IMR-90 (cell line): ENCODE data around the gene IP6K2. TPM values are rescaled to one million over a fixed set of nuclear protein-coding genes. Genes with fewer than 3 reads are reported as not detected.
A peak's percentile ranks its signal among the peaks of the same experiment; 100 is the strongest.

Experiments
- ATAC-seq: fragments of 200-7000 bp; cut with Tn5 transposase; 2 replicates; pipeline ENCODE4 v1.9.1; 2020; ENCODE audit warnings: low read depth, mild to moderate bottlenecking, moderate library complexity
- BruUV-seq: library from RNA; stranded (reverse); fragments of 400-500 nt; replicated peaks from 2 replicates; lab custom pipeline; 2021; lab: Mats Ljungman, UMichigan
- CTCF ChIA-PET: fragments of 300-600 bp; formaldehyde crosslinking; extraction: SDS; loops from one replicate; lab custom pipeline; 2021; ENCODE audit warnings: antibody characterized with exemption; lab: Yijun Ruan, JAX
- POLR2A ChIA-PET: fragments of 300-600 bp; sonication (Branson Sonifier 250); formaldehyde crosslinking; loops from one replicate; lab custom pipeline; 2022; ENCODE audit warnings: antibody characterized with exemption; ENCODE audit not compliant: unreplicated experiment; lab: Charles Lee
- DNase-seq: peaks from one replicate; pipeline ENCODE4 v3.0.0; 2013
- H2AFZ ChIP-seq: replicated peaks from 2 replicates; pipeline ENCODE3; 2013; ENCODE audit warnings: low read length, mild to moderate bottlenecking; ENCODE audit not compliant: poor library complexity
- H2AK5ac ChIP-seq: 2 replicates; pipeline ENCODE4 v1.6.1; 2013; ENCODE audit warnings: low read depth, low read length, inconsistent platforms
- H2AK9ac ChIP-seq: replicated peaks from 2 replicates; pipeline ENCODE3; 2013; ENCODE audit warnings: mild to moderate bottlenecking, low read depth, low read length, moderate library complexity; ENCODE audit not compliant: poor library complexity
- H2BK120ac ChIP-seq: 2 replicates; pipeline ENCODE4 v1.6.1; 2013; ENCODE audit warnings: low read depth, low read length, inconsistent platforms
- H2BK15ac ChIP-seq: 3 replicates; pipeline ENCODE4 v1.6.1; 2013; ENCODE audit warnings: low read depth, low read length, inconsistent platforms
- H2BK20ac ChIP-seq: 2 replicates; pipeline ENCODE4 v1.6.1; 2013; ENCODE audit warnings: low read depth, mild to moderate bottlenecking, inconsistent platforms, low read length, moderate library complexity
- H2BK5ac ChIP-seq: 2 replicates; pipeline ENCODE4 v1.6.1; 2013; ENCODE audit warnings: mild to moderate bottlenecking, low read depth, low read length, inconsistent platforms; ENCODE audit not compliant: poor library complexity, severe bottlenecking
- H3K14ac ChIP-seq: replicated peaks from 2 replicates; pipeline ENCODE4 v1.6.1; 2013; ENCODE audit warnings: low read depth, low read length, inconsistent platforms
- H3K18ac ChIP-seq: 2 replicates; pipeline ENCODE4 v1.6.1; 2013; ENCODE audit warnings: low read depth, low read length, control low read depth
- H3K23ac ChIP-seq: 2 replicates; pipeline ENCODE4 v1.6.1; 2013; ENCODE audit warnings: low read depth, low read length, inconsistent platforms
- H3K27ac ChIP-seq: 2 replicates; pipeline ENCODE4 v1.5.1; 2013; ENCODE audit warnings: mild to moderate bottlenecking, control low read depth, low read length; ENCODE audit not compliant: insufficient read depth
- H3K27me3 ChIP-seq: 2 replicates; pipeline ENCODE4 v1.6.1; 2013; ENCODE audit warnings: low read length; ENCODE audit not compliant: control insufficient read depth, insufficient read depth
- H3K36me3 ChIP-seq: 2 replicates; pipeline ENCODE4 v1.6.1; 2013; ENCODE audit warnings: low read length, mixed read lengths; ENCODE audit not compliant: control insufficient read depth, insufficient read depth
- H3K4ac ChIP-seq: 2 replicates; pipeline ENCODE4 v1.6.1; 2013; ENCODE audit warnings: low read depth, low read length, inconsistent platforms
- H3K4me1 ChIP-seq: 2 replicates; pipeline ENCODE4 v1.6.1; 2013; ENCODE audit warnings: low read length, mixed read lengths; ENCODE audit not compliant: control insufficient read depth, insufficient read depth
- H3K4me2 ChIP-seq: 2 replicates; pipeline ENCODE4 v1.6.1; 2013; ENCODE audit warnings: low read depth, mild to moderate bottlenecking, control low read depth, low read length, moderate library complexity
- H3K4me3 ChIP-seq: 2 replicates; pipeline ENCODE4 v1.5.1; 2013; ENCODE audit warnings: low read depth, mild to moderate bottlenecking, control low read depth, low read length, moderate library complexity; ENCODE audit not compliant: insufficient read depth
- H3K56ac ChIP-seq: 2 replicates; pipeline ENCODE4 v1.6.1; 2013; ENCODE audit warnings: low read length, inconsistent platforms; ENCODE audit not compliant: insufficient read depth; ENCODE audit errors: extremely low read depth
- H3K79me1 ChIP-seq, 2 experiments: 2 replicates each; pipeline ENCODE4 v1.6.1; 2013; ENCODE audit warnings: low read length in 2 of 2, inconsistent platforms in 1 of 2, low read depth in 1 of 2
- H3K9ac ChIP-seq: 2 replicates; pipeline ENCODE4 v1.6.1; 2013; ENCODE audit warnings: low read depth, low read length, control low read depth
- H3K9me1 ChIP-seq: 2 replicates; pipeline ENCODE4 v1.6.1; 2013; ENCODE audit warnings: low read length, inconsistent platforms; ENCODE audit not compliant: insufficient read depth
- H3K9me3 ChIP-seq: 2 replicates; pipeline ENCODE4 v1.6.1; 2013; ENCODE audit warnings: low read length; ENCODE audit not compliant: control insufficient read depth, insufficient read depth
- H4K20me1 ChIP-seq: 2 replicates; pipeline ENCODE4 v1.6.1; 2013; ENCODE audit warnings: low read length, inconsistent platforms; ENCODE audit not compliant: insufficient read depth
- H4K5ac ChIP-seq: 2 replicates; pipeline ENCODE4 v1.6.1; 2013; ENCODE audit warnings: mild to moderate bottlenecking, low read depth, low read length, control low read depth
- H4K8ac ChIP-seq, 2 experiments: 2 replicates each; pipeline ENCODE4 v1.6.1; 2013; ENCODE audit warnings: low read depth in 2 of 2, low read length in 2 of 2, control low read depth in 1 of 2, inconsistent platforms in 1 of 2
- H4K91ac ChIP-seq: 2 replicates; pipeline ENCODE4 v1.6.1; 2013; ENCODE audit warnings: low read depth, low read length, inconsistent platforms; ENCODE audit not compliant: insufficient read depth
- MXI1 ChIP-seq: IDR thresholded peaks from 2 replicates; pipeline ENCODE4 v1.6.1; 2012; ENCODE audit warnings: low read depth, mild to moderate bottlenecking, low read length, moderate library complexity, borderline replicate concordance
- RAD21 ChIP-seq: IDR thresholded peaks from 2 replicates; pipeline ENCODE4 v1.6.1; 2012; ENCODE audit warnings: low read length, improper control_type of control experiment
- RCOR1 ChIP-seq: IDR thresholded peaks from 2 replicates; pipeline ENCODE4 v1.6.1; 2012; ENCODE audit warnings: mild to moderate bottlenecking, low read length, improper control_type of control experiment; ENCODE audit not compliant: insufficient replicate concordance
- WGBS, 2 experiments: methylation state at CpG; one replicate each; pipeline versions ENCODE4 v1.1.5 to v1.1.7; 2013; ENCODE audit warnings: missing lambda C conversion rate in 2 of 2; ENCODE audit not compliant: insufficient read length in 1 of 2; ENCODE audit errors: extremely low coverage in 2 of 2; 5-methylcytosine and 5-hydroxymethylcytosine counted together
- dilution Hi-C: fragments of 300-500 bp; cut with HindIII; formaldehyde crosslinking; loops from one replicate; pipeline ENCODE4 v1.14.3; 2018; ENCODE audit warnings: low sequenced_read_pairs; ENCODE audit not compliant: unreplicated experiment
- in situ Hi-C: fragments of 300-500 bp; cut with MboI; formaldehyde crosslinking; loops from 3 replicates; pipeline ENCODE4 v1.14.3; 2019; ENCODE audit warnings: low sequenced_read_pairs, inconsistent platforms, mixed read lengths
- intact Hi-C: fragments of 100-400 bp; cut with micrococcal nuclease; formaldehyde crosslinking; loops from 2 replicates; pipeline ENCODE4 v1.10.0; 2022
- polyA plus RNA-seq, 3 experiments: library from polyadenylated mRNA; depleted of rRNA; stranded (reverse); fragments of >200 nt; gene quantifications; 2 replicates each; pipeline ENCODE4 v1.2.3, GENCODE V29; 2012; ENCODE audit warnings: low replicate concordance in 1 of 3
- total RNA-seq: library from RNA; depleted of rRNA; stranded (reverse); fragments of >200 nt; gene quantifications from 2 replicates; pipeline ENCODE4 v1.2.3, GENCODE V29; 2012
- TF ChIP-seq, protein P1 (sequence below): conservative IDR thresholded peaks from 2 replicates; pipeline ENCODE4 v1.5.1; 2012; ENCODE audit warnings: mild to moderate bottlenecking, low read depth, low read length, improper control_type of control experiment

Gene IP6K2
- total and polyA plus RNA-seq, 2 of the 4 experiments (the other 2 are of a cell fraction) = 73.7 to 169 TPM

DNA sequence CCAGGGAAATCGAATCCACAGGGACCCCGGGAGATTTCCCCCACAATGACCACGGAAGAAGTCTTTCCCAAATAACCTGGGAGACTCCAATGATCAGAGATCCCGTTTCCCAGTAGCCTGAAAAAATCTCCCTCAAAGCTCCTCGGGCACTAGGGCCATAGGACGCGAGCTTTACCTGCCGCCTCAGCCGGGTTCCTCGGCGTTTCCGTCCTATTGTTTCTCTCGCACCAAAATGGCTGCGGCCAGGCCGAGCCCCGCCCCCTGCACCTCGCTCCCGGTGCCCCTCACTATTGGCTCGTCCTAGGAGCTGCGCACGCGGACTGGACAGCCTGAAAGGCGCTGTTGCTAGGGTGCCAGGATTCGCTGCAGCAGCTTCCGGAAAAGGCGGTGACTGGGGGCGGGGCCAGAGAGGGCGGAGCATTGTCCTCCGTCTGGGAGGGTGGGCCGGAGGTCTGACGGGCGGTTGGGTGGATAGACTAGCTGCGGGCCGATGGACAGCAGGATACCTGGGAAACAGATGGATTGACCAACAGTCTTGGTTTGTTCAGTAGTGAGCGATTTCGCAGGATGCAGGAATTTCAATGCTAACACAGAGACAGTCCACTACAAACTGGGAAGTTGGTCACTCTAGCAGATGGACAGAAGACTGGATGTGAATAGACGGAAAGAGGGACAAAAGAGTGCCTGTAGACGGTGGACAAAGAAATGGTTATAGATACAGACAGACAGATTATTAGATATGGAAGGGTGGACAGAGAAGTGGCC lies at the start of gene IP6K2 (continued):
- TF ChIP-seq MXI1 = peak; percentile 63; the same call in 1 of the 2 replicates

DNA sequence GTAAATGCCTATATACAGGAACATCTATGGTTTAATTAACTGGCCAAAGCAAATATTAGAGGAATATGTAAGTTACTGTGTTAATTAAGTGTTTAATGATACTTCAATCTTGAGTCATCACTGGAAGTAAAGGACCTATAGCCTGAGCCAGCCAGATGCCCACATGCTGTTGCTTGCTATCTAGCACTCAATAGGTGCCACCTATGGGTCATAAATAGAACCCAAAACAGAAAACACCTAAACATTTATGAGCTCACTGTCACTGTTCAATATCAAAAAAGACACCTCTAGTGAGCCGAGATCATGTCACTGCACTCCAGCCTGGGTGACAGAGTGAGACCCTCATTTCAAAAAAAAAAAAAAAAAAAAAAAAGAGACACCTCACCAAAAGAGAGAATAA lies 48.4 kb upstream of the IP6K2 start:
- no peak overlapping the region for H2AK5ac ChIP-seq
- no peak overlapping the region for H3K23ac ChIP-seq
- no peak overlapping the region for H2BK20ac ChIP-seq
- ATAC-seq (no peak), DNase-seq (no peak)
- H2BK5ac ChIP-seq = no peak overlapping the region
- H3K27ac ChIP-seq = no peak overlapping the region
- H3K9ac ChIP-seq = no peak overlapping the region
- H3K36me3 ChIP-seq = peaks cover 9% of the 10 kb centered on the region
- H3K18ac ChIP-seq = no peak overlapping the region
- no peaks in the 10 kb centered on the region for H3K27me3 ChIP-seq
- no peak overlapping the region for H3K4me3 ChIP-seq
- no peak overlapping the region for H3K4me2 ChIP-seq
- CTCF ChIA-PET = interaction anchor here (1.4 to 1.6 kb wide), 2 partner anchors 16 to 25 kb away, joined by 3 to 5 read pairs; no protein-coding TSS in a partner anchor
- no peak overlapping the region for H2BK15ac ChIP-seq
- H4K91ac ChIP-seq = no peak overlapping the region
- BruUV-seq = no TSS peak
- H3K4ac ChIP-seq = no peak overlapping the region
- no peak overlapping the region for H3K14ac ChIP-seq
- intact Hi-C loops (no loop called here), in situ Hi-C loops (no loop called here), dilution Hi-C loops (no loop called here)
- H4K5ac ChIP-seq = no peak overlapping the region
- 60% methylated on average over 1 of the region's 1 CpG; no CpG with 5 or more reads in 1 of the 2 experiments for WGBS, 2 experiments
- POLR2A ChIA-PET = interaction anchor here (0.6 kb wide), 1 partner anchor 53 kb away, joined by 3 read pairs; no protein-coding TSS in a partner anchor
- no peaks in the 10 kb centered on the region for H3K9me1 ChIP-seq
- H3K9me3 ChIP-seq = no peaks in the 10 kb centered on the region
- TF ChIP-seq, protein P1, sequence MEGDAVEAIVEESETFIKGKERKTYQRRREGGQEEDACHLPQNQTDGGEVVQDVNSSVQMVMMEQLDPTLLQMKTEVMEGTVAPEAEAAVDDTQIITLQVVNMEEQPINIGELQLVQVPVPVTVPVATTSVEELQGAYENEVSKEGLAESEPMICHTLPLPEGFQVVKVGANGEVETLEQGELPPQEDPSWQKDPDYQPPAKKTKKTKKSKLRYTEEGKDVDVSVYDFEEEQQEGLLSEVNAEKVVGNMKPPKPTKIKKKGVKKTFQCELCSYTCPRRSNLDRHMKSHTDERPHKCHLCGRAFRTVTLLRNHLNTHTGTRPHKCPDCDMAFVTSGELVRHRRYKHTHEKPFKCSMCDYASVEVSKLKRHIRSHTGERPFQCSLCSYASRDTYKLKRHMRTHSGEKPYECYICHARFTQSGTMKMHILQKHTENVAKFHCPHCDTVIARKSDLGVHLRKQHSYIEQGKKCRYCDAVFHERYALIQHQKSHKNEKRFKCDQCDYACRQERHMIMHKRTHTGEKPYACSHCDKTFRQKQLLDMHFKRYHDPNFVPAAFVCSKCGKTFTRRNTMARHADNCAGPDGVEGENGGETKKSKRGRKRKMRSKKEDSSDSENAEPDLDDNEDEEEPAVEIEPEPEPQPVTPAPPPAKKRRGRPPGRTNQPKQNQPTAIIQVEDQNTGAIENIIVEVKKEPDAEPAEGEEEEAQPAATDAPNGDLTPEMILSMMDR = peak; percentile 11; the same call in 1 of the 2 replicates
- TF ChIP-seq RAD21 = 0 out of 2 replicates have a peak, but pooled peaks have one; percentile 17
- no peak for TF ChIP-seq RCOR1
- H4K8ac ChIP-seq = no peak overlapping the region
- no peaks in the 10 kb centered on the region for H3K4me1 ChIP-seq
- H2AFZ ChIP-seq = no peak overlapping the region
- no peaks in the 10 kb centered on the region for H4K20me1 ChIP-seq
- H2BK120ac ChIP-seq = no peak overlapping the region
- no peak overlapping the region for H3K56ac ChIP-seq
- peaks cover 0 to 4% of the 10 kb centered on the region in 2 experiments; a peak in 2 of 4 replicates for H3K79me1 ChIP-seq
- no peak overlapping the region for H2AK9ac ChIP-seq
